Lower leg skin (tissue), 4 donors: ENCODE data around the gene STT3B. TPM values are rescaled to one million over a fixed set of nuclear protein-coding genes. Genes with fewer than 3 reads are reported as not detected.

Source experiments
- DNase-seq, 2 donors: peaks; one replicate each; pipeline ENCODE4 v3.0.0-alpha.2; 2019; ENCODE audit warnings: low spot score in 2 of 2
- H3K4me3 ChIP-seq: fragments of 200-600 bp; sonication (generic); 2 replicates; pipeline ENCODE4 v1.5.1; 2017; ENCODE audit warnings: mild to moderate bottlenecking, low read depth; ENCODE audit not compliant: poor library complexity, severe bottlenecking
- CTCF ChIP-seq, 3 donors: fragments of 450-650 bp; IDR thresholded peaks; one replicate each; pipeline ENCODE4 v1.5.1; 2016; ENCODE audit warnings: antibody characterized with exemption in 3 of 3, mild to moderate bottlenecking in 3 of 3, moderate library complexity in 2 of 3
- POLR2A ChIP-seq, 2 donors: fragments of 450-650 bp; IDR thresholded peaks; one replicate each; pipeline ENCODE4 v1.6.1; 2016 to 2017; ENCODE audit warnings: antibody characterized with exemption in 2 of 2, mild to moderate bottlenecking in 1 of 2, moderate library complexity in 1 of 2
- WGBS, 2 donors: methylation state at CpG; one replicate each; pipeline ENCODE4 v1.1.5; 2018; 5-methylcytosine and 5-hydroxymethylcytosine counted together
- intact Hi-C: fragments of 100-400 bp; cut with DNase I; formaldehyde crosslinking; loops from one replicate; pipeline ENCODE4 v1.15.0; 2023; ENCODE audit warnings: low total_unique reads
- total RNA-seq, 4 donors: library from RNA; depleted of rRNA; stranded (reverse); fragments of >200 nt; gene quantifications; one replicate each; pipeline ENCODE4 v1.1.0, GENCODE V29; 2016

The STT3B gene
- total RNA-seq, result 10 to 100 TPM; 65.5 to 87.3 (median 76.2) TPM

GRCh38 chr3:31532587-31533168 is at the start of gene STT3B:
Gene STT3B, plus strand, starts transcription at chr3:31532925. Its CDS starts 74 bp downstream, at chr3:31532999.
- intact Hi-C loops, result no loop called here
- 0 to 1% methylated on average over 49 to 57 of the region's 68 CpGs for WGBS, 2 donors
- no peak for TF ChIP-seq CTCF (IDR thresholded peaks at IDR 0.05)
- peak in 1 of 2 donors; percentile 33 for TF ChIP-seq POLR2A (IDR thresholded peaks at IDR 0.05)
- H3K4me3 ChIP-seq, result peak within 1 kb of the TSS; percentile 99
- DNase-seq, result no peak

GRCh38 chr3:31483776-31484175 is 48.9 kb upstream of the STT3B start:
- TF ChIP-seq POLR2A (IDR thresholded peaks at IDR 0.05) (no peak), CTCF (IDR thresholded peaks at IDR 0.05) (no peak)
- DNase-seq, result no peak
- 45 to 53% methylated on average over 1 of the region's 1 CpG for whole genome bisulfite sequencing, 2 donors
- no peak overlapping the region for H3K4me3 ChIP-seq
- intact Hi-C loops, result no loop called here

- TF ChIP-seq POLR2A (IDR thresholded peaks at IDR 0.05) (no peak), CTCF (IDR thresholded peaks at IDR 0.05) (no peak)
- DNase-seq, result no peak
- 21 to 23% methylated on average over 1 of the region's 1 CpG for WGBS, 2 donors
- no peak overlapping the region for H3K4me3 ChIP-seq
- intact Hi-C loops, result no loop called here
Observed at GRCh38 chr3:31485196-31485595, 47.5 kb upstream of the STT3B start.

GRCh38 chr3:31486865-31487533 is 45.7 kb upstream of the STT3B start:
- H3K4me3 ChIP-seq, result no peak overlapping the region
- intact Hi-C loops, result no loop called here
- WGBS, 2 donors, result 85% methylated on average over 7 of the region's 7 CpGs
- TF ChIP-seq POLR2A (IDR thresholded peaks at IDR 0.05), result no peak
- TF ChIP-seq CTCF (IDR thresholded peaks at IDR 0.05), result no peak
- DNase-seq, result no peak

GRCh38 chr3:31488475-31489017 is 44.2 kb upstream of the STT3B start:
- TF ChIP-seq POLR2A (IDR thresholded peaks at IDR 0.05) (no peak), CTCF (IDR thresholded peaks at IDR 0.05) (no peak)
- intact Hi-C loops, result no loop called here
- 86 to 90% methylated on average over 3 of the region's 3 CpGs for WGBS, 2 donors
- no peak for DNase-seq
- no peak overlapping the region for H3K4me3 ChIP-seq
